Progenitor cell of endocrine pancreas (in vitro differentiated cells): ENCODE data around the gene TECPR1. TPM values are rescaled to one million over a fixed set of nuclear protein-coding genes. Genes with fewer than 3 reads are reported as not detected.

Source experiments
- DNase-seq: peaks from one replicate; pipeline ENCODE4 v3.0.0; 2021; ENCODE audit warnings: low spot score; ENCODE audit not compliant: unreplicated experiment
- H3K27ac Mint-ChIP-seq: 2 replicates; pipeline ENCODE4 v1.8.0; 2021; ENCODE audit warnings: mild to moderate bottlenecking, moderate library complexity, mixed read lengths
- H3K27me3 Mint-ChIP-seq: 2 replicates; pipeline ENCODE4 v1.8.0; 2021; ENCODE audit warnings: mixed read lengths
- H3K36me3 Mint-ChIP-seq: 2 replicates; pipeline ENCODE4 v1.8.0; 2022; ENCODE audit warnings: mixed read lengths; ENCODE audit not compliant: insufficient read depth
- H3K4me1 Mint-ChIP-seq: 2 replicates; pipeline ENCODE4 v1.8.0; 2021; ENCODE audit warnings: low read depth, mixed read lengths
- H3K4me3 Mint-ChIP-seq: 2 replicates; pipeline ENCODE4 v1.8.0; 2021; ENCODE audit warnings: low read depth, mild to moderate bottlenecking, moderate library complexity, mixed read lengths
- H3K9me3 Mint-ChIP-seq: 2 replicates; pipeline ENCODE4 v1.8.0; 2021; ENCODE audit warnings: low read depth, mixed read lengths
- total RNA-seq: library from RNA; stranded (reverse); gene quantifications from 2 replicates; pipeline ENCODE4 v1.2.1, GENCODE V29; 2021
- TF ChIP-seq, protein P1 (sequence below): fragments of 200-600 bp; sonication (generic); IDR thresholded peaks from one replicate; pipeline ENCODE4 v1.5.0; 2021; ENCODE audit warnings: antibody characterized with exemption, mild to moderate bottlenecking; ENCODE audit not compliant: unreplicated experiment

Gene TECPR1
- total RNA-seq, 1 donor from 2014 or later, result 41.6 TPM

DNA sequence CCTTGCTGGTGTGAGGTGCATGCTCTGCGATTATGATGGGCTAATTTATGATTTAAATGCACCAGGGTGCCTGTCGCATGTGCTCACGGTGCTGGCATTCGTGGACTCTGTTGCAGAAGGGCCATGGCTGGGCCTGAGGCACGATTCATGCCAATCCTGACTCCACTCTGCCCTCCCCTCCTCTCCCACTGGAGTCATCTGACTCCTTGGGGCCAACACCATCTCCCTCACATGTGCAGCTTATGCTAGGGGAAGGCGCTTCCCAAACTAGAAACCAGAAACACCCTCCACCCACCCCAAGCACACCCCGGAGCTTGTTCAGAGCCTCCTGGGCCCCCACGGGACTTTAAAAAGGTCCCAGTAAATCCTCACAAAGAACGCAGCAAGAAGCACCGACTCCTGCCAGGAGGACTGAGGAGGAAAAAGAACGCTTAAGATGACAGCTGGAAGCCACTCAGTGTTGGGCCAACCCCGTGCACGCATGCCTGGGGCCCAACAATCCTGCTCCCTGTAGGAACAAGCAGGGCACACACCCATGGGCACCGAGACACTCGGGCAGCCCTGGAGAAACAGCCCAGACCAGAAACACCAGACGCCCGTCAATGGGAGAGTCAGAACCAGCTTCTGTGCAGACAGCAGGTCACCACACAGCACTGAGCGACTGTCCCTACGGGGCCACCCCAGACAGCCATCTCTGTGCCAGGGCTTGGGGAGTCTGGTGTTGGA lies 43.6 kb upstream of the TECPR1 start:
- H3K9me3 Mint-ChIP-seq, result no peaks in the 10 kb centered on the region
- peaks cover 18% of the 10 kb centered on the region for H3K36me3 Mint-ChIP-seq
- no peak overlapping the region for H3K4me3 Mint-ChIP-seq
- no peak for DNase-seq
- peaks cover 6% of the 10 kb centered on the region for H3K4me1 Mint-ChIP-seq
- no peaks in the 10 kb centered on the region for H3K27me3 Mint-ChIP-seq
- TF ChIP-seq, protein P1, sequence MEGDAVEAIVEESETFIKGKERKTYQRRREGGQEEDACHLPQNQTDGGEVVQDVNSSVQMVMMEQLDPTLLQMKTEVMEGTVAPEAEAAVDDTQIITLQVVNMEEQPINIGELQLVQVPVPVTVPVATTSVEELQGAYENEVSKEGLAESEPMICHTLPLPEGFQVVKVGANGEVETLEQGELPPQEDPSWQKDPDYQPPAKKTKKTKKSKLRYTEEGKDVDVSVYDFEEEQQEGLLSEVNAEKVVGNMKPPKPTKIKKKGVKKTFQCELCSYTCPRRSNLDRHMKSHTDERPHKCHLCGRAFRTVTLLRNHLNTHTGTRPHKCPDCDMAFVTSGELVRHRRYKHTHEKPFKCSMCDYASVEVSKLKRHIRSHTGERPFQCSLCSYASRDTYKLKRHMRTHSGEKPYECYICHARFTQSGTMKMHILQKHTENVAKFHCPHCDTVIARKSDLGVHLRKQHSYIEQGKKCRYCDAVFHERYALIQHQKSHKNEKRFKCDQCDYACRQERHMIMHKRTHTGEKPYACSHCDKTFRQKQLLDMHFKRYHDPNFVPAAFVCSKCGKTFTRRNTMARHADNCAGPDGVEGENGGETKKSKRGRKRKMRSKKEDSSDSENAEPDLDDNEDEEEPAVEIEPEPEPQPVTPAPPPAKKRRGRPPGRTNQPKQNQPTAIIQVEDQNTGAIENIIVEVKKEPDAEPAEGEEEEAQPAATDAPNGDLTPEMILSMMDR, result no peak
- no peak overlapping the region for H3K27ac Mint-ChIP-seq

DNA sequence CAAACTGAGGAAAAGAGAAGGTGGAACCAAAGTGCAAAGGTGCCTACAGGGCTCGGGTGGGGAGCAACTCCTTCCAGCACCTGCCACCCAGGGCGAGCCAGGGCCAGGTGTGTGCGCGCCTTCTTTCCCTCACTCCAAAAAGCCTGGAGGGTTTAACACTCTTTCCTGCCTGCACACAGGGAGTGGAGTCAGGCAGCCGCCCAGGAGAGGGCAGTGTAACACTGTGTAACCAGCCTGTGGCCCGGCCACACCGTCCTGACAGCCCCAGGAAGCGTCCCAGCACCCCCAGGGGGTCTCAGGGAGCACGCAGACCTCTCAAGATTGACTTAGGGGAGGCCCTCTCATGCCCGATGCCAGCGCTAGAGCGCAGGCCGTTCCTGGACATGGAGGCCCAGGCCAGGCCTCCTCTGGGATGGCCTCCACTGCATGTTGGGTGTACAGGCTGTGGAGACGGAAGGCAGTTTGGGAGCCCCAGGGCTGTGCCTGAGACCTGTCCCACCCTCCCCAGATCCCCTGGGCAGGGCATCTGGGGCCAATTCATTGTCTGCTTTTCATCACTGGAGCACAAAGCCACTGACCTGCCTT lies 42.9 kb upstream of the TECPR1 start:
- H3K4me1 Mint-ChIP-seq, result peaks cover 3% of the 10 kb centered on the region
- H3K36me3 Mint-ChIP-seq, result peaks cover 13% of the 10 kb centered on the region
- H3K27me3 Mint-ChIP-seq, result no peaks in the 10 kb centered on the region
- H3K4me3 Mint-ChIP-seq, result no peak overlapping the region
- no peak overlapping the region for H3K27ac Mint-ChIP-seq
- TF ChIP-seq, protein P1, result peak; percentile 84
- H3K9me3 Mint-ChIP-seq, result no peaks in the 10 kb centered on the region
- peak; percentile 60 for DNase-seq

DNA sequence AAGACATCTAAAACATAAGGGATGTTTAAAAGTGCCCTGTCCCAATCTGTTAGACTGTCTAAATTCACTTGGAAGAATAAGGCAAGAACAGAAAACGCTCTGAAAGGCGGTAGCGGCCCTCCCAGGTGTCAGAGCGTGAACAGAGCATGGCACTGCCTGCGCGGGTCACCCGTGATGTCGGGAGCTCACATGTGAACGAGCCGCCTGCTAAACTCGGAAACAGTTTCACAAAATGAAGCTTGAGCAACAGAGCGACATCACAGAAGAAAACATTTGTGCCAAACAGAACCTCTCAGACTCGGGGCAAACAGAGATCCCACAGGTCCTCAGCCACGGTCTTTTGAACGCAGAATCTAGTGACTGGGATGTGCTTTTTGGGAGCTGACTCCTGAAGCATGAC lies 42.3 kb upstream of the TECPR1 start:
- Mint-ChIP-seq H3K27me3 (no peaks in the 10 kb centered on the region), H3K36me3 (peaks cover 13% of the 10 kb centered on the region), H3K4me3 (no peak overlapping the region), H3K27ac (peak overlapping the region; percentile 41), H3K9me3 (no peaks in the 10 kb centered on the region), H3K4me1 (peaks cover 3% of the 10 kb centered on the region)
- TF ChIP-seq, protein P1, result no peak
- no peak for DNase-seq

DNA sequence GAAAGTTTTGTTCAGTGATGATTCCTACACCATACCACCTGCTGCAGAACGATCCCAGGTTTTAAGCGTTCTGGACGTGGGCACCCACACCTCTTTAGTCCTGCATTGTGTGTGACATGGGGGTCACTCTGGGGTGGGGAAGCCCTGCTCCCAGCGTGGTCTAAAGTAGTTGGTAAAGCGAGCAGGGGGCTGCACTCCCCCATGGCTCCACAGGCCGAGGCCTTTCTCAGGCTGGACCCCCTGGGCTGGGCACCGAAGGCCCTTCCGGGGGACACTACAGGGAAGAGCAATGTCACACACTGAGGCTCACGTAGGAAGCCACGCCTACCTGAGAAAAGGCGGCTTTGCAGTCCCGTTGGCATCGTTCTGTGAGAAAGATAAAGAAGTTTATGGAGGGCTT lies 41.7 kb upstream of the TECPR1 start:
- H3K4me3 Mint-ChIP-seq, result no peak overlapping the region
- H3K36me3 Mint-ChIP-seq, result peaks cover 13% of the 10 kb centered on the region
- H3K9me3 Mint-ChIP-seq, result no peaks in the 10 kb centered on the region
- TF ChIP-seq, protein P1, result no peak
- no peak for DNase-seq
- H3K4me1 Mint-ChIP-seq, result peaks cover 3% of the 10 kb centered on the region
- no peak overlapping the region for H3K27ac Mint-ChIP-seq
- H3K27me3 Mint-ChIP-seq, result no peaks in the 10 kb centered on the region

DNA sequence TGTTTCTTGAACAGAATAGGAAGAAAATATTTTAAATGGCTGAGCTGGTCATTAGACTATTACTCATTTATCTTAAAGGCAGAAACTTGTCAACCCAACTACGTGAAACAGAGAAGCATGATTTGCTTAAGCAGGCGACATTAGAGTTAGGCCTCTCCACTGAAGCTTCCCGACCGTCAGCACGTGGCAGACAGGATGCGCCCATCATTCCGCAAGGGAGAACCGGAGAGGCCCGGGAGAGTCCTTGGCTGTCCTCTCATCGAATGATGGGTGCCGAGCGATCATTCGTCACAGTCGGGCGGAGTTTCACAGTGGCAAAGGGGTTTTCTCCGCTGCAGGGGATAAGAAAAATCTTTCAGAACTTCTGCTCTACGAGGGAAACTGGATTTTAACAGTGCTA lies 41.2 kb upstream of the TECPR1 start:
- Mint-ChIP-seq H3K4me3 (no peak overlapping the region), H3K27ac (no peak overlapping the region), H3K36me3 (peaks cover 13% of the 10 kb centered on the region), H3K4me1 (peaks cover 3% of the 10 kb centered on the region), H3K27me3 (no peaks in the 10 kb centered on the region), H3K9me3 (no peaks in the 10 kb centered on the region)
- no peak for DNase-seq
- TF ChIP-seq, protein P1, result no peak
